HEK293T (cell line): Measurements from ENCODE around the gene MATN3.

Experiments
- CTCF ChIA-PET: fragments of 350-600 bp; formaldehyde crosslinking; extraction: SDS; loops from one replicate; lab custom pipeline; 2021; ENCODE audit warnings: antibody characterized with exemption, inconsistent platforms; lab: Yijun Ruan, JAX
- POLR2A ChIA-PET: fragments of 350-600 bp; formaldehyde crosslinking; extraction: SDS; loops from one replicate; lab custom pipeline; 2020; ENCODE audit warnings: antibody characterized with exemption, inconsistent platforms; lab: Yijun Ruan, JAX
- DNase-seq: peaks from one replicate; pipeline ENCODE4 v3.0.0; 2012; ENCODE audit warnings: mixed read lengths; ENCODE audit errors: extremely low spot score
- ARNT ChIP-seq: fragments of 450-650 bp; IDR thresholded peaks from 2 replicates; pipeline ENCODE4 v1.6.1; 2017; ENCODE audit warnings: mild to moderate bottlenecking
- BHLHE40 ChIP-seq: fragments of 450-650 bp; IDR thresholded peaks from 2 replicates; pipeline ENCODE4 v1.6.1; 2016; ENCODE audit warnings: mild to moderate bottlenecking, moderate library complexity, borderline replicate concordance
- CTBP1 ChIP-seq: fragments of 450-650 bp; IDR thresholded peaks from 2 replicates; pipeline ENCODE4 v1.6.1; 2016; ENCODE audit warnings: borderline replicate concordance
- ELF4 ChIP-seq: fragments of 450-650 bp; IDR thresholded peaks from 2 replicates; pipeline ENCODE4 v1.6.1; 2017; ENCODE audit warnings: antibody characterized with exemption
- FOXA1 ChIP-seq: fragments of 450-650 bp; IDR thresholded peaks from 2 replicates; pipeline ENCODE4 v1.6.1; 2016; ENCODE audit warnings: mild to moderate bottlenecking
- FOXK2 ChIP-seq: fragments of 450-650 bp; IDR thresholded peaks from 2 replicates; pipeline ENCODE4 v1.6.1; 2016; ENCODE audit warnings: mild to moderate bottlenecking
- FOXM1 ChIP-seq: fragments of 450-650 bp; IDR thresholded peaks from 2 replicates; pipeline ENCODE4 v1.6.1; 2017; ENCODE audit warnings: mild to moderate bottlenecking, borderline replicate concordance
- HDGF ChIP-seq: fragments of 450-650 bp; IDR thresholded peaks from 2 replicates; pipeline ENCODE4 v1.6.1; 2017; ENCODE audit warnings: antibody characterized with exemption, borderline replicate concordance
- L3MBTL2 ChIP-seq: fragments of 450-650 bp; conservative IDR thresholded peaks from 2 replicates; pipeline ENCODE4 v1.6.1; 2016; ENCODE audit warnings: mild to moderate bottlenecking
- LEF1 ChIP-seq: fragments of 450-650 bp; IDR thresholded peaks from 2 replicates; pipeline ENCODE4 v1.6.1; 2017; ENCODE audit warnings: mild to moderate bottlenecking, borderline replicate concordance
- NFRKB ChIP-seq: fragments of 450-650 bp; IDR thresholded peaks from 2 replicates; pipeline ENCODE4 v1.6.1; 2016; ENCODE audit warnings: mild to moderate bottlenecking, moderate library complexity
- PKNOX1 ChIP-seq: fragments of 450-650 bp; IDR thresholded peaks from 2 replicates; pipeline ENCODE4 v1.6.1; 2016
- SP1 ChIP-seq: fragments of 450-650 bp; IDR thresholded peaks from 2 replicates; pipeline ENCODE4 v1.6.1; 2017
- SUZ12 ChIP-seq: fragments of 450-650 bp; IDR thresholded peaks from 2 replicates; pipeline ENCODE4 v1.6.1; 2016; ENCODE audit warnings: mild to moderate bottlenecking
- TARDBP ChIP-seq: fragments of 450-650 bp; IDR thresholded peaks from 2 replicates; pipeline ENCODE4 v1.6.1; 2016
- ZNF384 ChIP-seq: fragments of 450-650 bp; IDR thresholded peaks from 2 replicates; pipeline ENCODE4 v1.6.1; 2016

MATN3 gene

GRCh38 chr2:19987936-19988335 is 24.5 kb downstream of the MATN3 start:
- TF ChIP-seq TARDBP (no peak), NFRKB (no peak), ELF4 (no peak), CTBP1 (no peak), FOXM1 (no peak)
- DNase-seq: no peak
- ChIA-PET CTCF (interaction anchor here (1.0 kb wide), 1 partner anchor 28 kb away, joined by 4 read pairs; no protein-coding TSS in a partner anchor), POLR2A (no interaction called here)

DNA sequence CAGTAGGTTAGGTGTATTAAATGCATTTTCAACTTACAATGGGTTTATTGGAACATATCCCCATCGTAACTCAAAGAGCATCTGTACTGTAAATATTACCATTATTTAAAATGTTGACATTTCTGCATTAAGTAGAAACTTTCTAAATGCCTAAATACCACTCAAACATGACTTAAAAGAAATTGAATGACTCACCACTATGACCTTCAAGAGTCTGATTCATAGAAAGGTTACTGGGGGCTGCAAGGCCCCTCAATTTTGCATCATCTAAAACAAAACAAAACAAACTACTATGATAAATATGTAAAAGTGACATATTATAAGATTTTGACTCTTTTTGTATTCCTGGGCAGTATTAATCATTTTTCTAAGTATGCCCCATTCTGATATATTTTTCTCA is 30.2 kb downstream of the MATN3 start:
- TF ChIP-seq LEF1: no peak
- TF ChIP-seq NFRKB: no peak
- no peak for TF ChIP-seq FOXM1
- TF ChIP-seq FOXK2: no peak
- no peak for TF ChIP-seq L3MBTL2
- TF ChIP-seq SP1: no peak
- no peak for TF ChIP-seq CTBP1
- TF ChIP-seq ARNT: no peak
- TF ChIP-seq FOXA1: no peak
- no peak for TF ChIP-seq SUZ12
- no peak for TF ChIP-seq BHLHE40
- TF ChIP-seq ELF4: no peak
- no peak for TF ChIP-seq PKNOX1
- no peak for TF ChIP-seq TARDBP
- no peak for TF ChIP-seq ZNF384
- no peak for TF ChIP-seq HDGF
- ChIA-PET CTCF (no interaction called here), POLR2A (no interaction called here)
- no peak for DNase-seq

GRCh38 chr2:19979932-19980331 is 32.5 kb downstream of the MATN3 start:
- TF ChIP-seq ELF4 (no peak), PKNOX1 (no peak), TARDBP (no peak), SP1 (no peak), ZNF384 (no peak), FOXM1 (no peak), LEF1 (no peak), BHLHE40 (no peak), FOXK2 (no peak)
- no peak for DNase-seq
- ChIA-PET CTCF (no interaction called here), POLR2A (no interaction called here)

- ChIA-PET CTCF (no interaction called here), POLR2A (no interaction called here)
- DNase-seq: no peak
- no peak for TF ChIP-seq FOXK2
- TF ChIP-seq ARNT: no peak
- no peak for TF ChIP-seq ELF4
These were observed 39.0 kb downstream of the MATN3 start for GRCh38 chr2:19973466-19973865.

GRCh38 chr2:19971691-19972090 is 40.8 kb downstream of the MATN3 start:
- TF ChIP-seq SUZ12 (no peak), ZNF384 (no peak)
- CTCF ChIA-PET: interaction anchor here (0.8 kb wide), 1 partner anchor 16 kb away, joined by 3 read pairs; no protein-coding TSS in a partner anchor
- no peak for DNase-seq
- POLR2A ChIA-PET: no interaction called here

DNA sequence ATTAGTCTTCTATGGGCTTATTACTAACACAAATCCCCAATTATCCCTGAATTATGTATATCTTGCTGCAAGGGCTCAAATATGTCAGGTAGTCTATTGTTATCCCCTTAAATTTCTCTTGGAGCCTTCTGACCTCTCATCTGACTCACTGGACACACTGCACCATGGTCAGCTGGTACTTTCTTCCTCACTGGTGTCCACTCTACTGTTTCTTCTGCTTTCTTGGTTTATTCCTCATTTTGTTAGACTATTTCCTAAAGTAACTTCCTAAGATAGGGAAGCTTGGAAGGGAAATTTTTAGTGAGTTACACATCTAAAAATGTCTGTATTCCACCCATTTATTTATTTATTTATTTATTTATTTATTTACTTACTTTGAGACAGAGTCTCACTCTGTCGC is 49.1 kb downstream of the MATN3 start:
- no peak for DNase-seq
- POLR2A ChIA-PET: no interaction called here
- TF ChIP-seq PKNOX1 (no peak), SUZ12 (no peak), FOXM1 (no peak), BHLHE40 (no peak), L3MBTL2 (no peak), NFRKB (no peak), ZNF384 (no peak), TARDBP (no peak), ELF4 (no peak), FOXA1 (no peak), SP1 (no peak), LEF1 (no peak)
- CTCF ChIA-PET: no interaction called here

DNA sequence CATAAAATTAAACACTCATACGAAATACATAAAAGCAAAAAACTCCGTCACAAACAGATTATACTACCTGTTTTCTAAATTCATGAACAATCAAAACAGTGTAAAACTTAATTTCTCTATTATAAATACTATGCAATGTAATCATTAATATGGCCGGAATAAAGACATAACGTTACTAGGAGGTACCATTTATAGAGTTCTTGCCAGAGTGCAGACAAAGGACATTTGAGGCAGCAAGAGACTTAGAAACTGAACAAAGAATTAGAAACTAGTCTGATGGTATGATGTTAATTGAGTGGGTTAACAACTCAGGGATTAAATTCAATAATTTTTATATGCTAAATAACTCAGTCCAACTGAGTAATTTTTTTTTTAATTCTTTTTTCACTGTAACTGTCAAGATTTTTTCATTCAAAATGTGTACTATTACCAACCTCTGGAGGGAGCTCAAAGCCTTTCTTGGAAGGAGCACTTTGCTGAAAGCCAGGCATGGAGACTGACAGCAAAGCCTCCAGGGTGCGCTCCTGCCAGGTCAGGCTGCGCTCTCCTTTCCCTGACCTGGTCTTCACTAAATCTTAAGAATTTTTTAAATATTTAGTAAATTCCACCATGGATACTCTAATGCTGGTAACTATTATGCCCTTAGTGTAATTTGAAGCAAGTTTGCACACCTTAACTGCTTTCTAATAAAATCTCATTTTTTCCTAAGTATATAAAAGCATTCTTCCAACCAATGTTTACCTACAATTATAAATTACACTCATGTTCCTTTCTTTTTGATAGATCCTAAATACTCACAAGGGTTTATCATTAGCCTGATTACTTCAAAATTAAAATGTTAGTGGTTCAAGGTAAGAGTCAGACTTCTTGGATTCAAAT is 56.7 kb downstream of the MATN3 start:
- DNase-seq: peak; percentile 77
- CTCF ChIA-PET: interaction anchor here (0.6 to 1.0 kb wide), 6 partner anchors 9 to 139 kb away, joined by 3 to 5 read pairs (median 3); no protein-coding TSS in a partner anchor
- POLR2A ChIA-PET: no interaction called here
- TF ChIP-seq ELF4 (no peak), FOXM1 (no peak), PKNOX1 (peak; percentile 70), BHLHE40 (no peak), ARNT (no peak)
